PC-9 (cell line): ENCODE data around the gene CEP112.

Experiments used
- EZH2 ChIP-seq: fragments of 200-600 bp; sonication (generic); IDR thresholded peaks from 2 replicates; pipeline ENCODE4 v1.8.0; 2017; ENCODE audit warnings: antibody characterized with exemption, low read depth
- TF ChIP-seq, protein P1 (sequence below): fragments of 200-600 bp; sonication (generic); conservative IDR thresholded peaks from 2 replicates; pipeline ENCODE4 v1.6.1; 2017; ENCODE audit warnings: mixed run types, antibody characterized with exemption, mild to moderate bottlenecking, moderate library complexity

DNA sequence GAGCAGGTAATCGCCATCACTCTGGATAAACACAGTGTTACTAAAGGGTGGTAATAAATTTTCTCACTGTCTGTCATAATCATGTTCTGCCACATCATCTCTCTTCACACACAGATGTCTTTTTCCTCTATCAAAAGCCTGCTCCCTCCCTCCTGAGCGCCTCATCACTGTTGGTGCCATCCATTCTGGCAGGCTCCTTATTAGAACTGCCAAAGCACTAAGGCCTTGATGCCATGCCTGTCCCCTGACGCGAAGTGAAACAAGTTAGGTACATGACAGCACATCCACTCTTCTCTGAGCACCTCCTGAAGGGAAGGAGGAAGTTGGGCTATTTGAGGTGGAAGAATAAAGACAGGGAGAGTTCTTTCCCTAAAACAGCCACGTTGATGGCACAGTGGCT, 592.3 kb downstream of the CEP112 start:
- TF ChIP-seq, protein P1, sequence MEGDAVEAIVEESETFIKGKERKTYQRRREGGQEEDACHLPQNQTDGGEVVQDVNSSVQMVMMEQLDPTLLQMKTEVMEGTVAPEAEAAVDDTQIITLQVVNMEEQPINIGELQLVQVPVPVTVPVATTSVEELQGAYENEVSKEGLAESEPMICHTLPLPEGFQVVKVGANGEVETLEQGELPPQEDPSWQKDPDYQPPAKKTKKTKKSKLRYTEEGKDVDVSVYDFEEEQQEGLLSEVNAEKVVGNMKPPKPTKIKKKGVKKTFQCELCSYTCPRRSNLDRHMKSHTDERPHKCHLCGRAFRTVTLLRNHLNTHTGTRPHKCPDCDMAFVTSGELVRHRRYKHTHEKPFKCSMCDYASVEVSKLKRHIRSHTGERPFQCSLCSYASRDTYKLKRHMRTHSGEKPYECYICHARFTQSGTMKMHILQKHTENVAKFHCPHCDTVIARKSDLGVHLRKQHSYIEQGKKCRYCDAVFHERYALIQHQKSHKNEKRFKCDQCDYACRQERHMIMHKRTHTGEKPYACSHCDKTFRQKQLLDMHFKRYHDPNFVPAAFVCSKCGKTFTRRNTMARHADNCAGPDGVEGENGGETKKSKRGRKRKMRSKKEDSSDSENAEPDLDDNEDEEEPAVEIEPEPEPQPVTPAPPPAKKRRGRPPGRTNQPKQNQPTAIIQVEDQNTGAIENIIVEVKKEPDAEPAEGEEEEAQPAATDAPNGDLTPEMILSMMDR: no peak
- no peak for TF ChIP-seq EZH2
